HG03521 (cell line): Measurements from ENCODE around the gene CLDN24.

Experiments used
- ATAC-seq: cut with Tn5 transposase; IDR thresholded peaks from one replicate; pipeline ENCODE4 v1.9.1; 2021; ENCODE audit warnings: mild to moderate bottlenecking, moderate library complexity; ENCODE audit not compliant: unreplicated experiment

CLDN24 gene

GRCh38 chr4:183323295-183323694, 1.1 kb upstream of the CLDN24 start:
- ATAC-seq: no peak

DNA sequence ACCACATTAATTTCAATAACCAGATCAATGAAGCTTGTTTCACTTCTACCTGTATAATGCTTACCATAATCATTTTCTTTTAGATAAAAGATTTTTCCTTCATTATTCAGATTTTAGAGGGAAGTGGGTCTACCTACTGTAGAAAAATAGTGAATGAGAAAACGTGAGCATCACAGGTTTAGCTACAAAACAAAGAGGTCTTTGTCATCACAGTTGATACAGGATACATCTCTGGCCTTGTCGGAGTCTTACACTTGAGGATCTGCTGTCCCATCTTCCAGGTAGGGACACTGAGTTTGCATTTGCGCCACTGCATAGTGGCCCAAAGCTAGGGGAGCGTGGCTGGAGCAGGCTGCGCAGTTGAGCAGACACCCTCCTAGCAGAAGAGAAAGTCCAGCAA, 710 bp downstream of the CLDN24 start:
- no peak for ATAC-seq

GRCh38 chr4:183321079-183321478, 1.1 kb downstream of the CLDN24 start:
- ATAC-seq: no peak

DNA sequence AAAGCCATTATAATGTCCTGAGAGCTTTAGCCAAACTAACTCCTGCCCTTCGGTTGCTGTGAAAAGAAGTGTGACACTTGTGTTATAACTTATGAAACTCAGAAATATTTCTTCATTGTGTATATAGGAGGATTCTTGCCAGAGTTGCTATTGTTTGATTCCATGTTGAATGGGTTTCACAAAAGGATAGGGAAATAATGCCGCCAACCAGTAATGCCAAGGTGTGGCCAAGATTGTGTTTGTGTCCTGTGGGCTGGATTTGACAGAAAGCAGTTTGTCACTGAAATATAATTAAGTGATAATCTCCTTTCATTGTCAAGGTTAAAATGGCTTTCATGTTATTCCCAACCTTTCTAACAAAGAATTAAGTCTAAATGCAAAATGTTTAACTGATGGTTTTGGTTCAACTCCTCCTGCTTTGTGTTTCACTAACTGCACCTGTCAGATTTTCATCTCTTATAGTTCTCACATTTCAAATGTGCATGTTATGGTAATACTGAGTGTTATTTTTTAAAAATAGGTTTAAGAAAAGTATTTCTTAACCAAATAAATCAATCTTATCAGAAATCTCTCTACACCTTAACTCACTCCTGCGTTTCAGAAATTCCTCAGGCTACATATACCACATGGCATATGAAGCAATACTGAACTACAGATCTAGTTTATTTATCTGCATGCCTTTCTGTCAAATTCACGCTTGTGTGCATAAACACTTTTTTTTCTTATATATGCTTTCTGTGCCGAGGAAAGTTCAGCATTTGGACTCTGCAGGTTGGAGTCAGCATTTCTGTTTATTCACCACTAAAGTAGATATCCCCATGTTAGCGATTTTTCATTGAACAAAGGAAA, 1.8 kb downstream of the CLDN24 start, which contains the start of gene CLDN22:
Gene CLDN22, minus strand, starts transcription at position 66 of the 849 bp plus-strand sequence. Its CDS starts 58 bp downstream, at position 8.
- ATAC-seq: no peak

DNA sequence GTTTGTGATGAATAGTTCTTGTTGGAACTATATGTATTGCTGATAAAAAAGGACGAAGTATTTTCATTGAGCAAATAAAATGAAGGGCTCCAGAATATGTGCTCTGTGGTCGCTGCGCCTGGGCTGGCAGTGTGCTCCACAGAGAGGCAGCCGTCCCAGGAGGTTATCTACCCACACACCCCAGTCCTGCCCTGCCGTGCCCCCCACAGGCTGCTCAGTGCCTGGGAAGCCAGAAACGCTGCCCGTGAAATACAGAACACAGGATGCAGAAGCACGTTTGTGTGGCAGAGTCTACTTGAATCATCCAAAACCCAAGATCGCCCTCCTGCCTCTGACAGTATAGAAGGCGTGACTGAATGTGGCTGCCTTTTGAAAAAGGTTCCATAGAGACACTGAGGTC, 3.6 kb downstream of the CLDN24 start:
- no peak for ATAC-seq

GRCh38 chr4:183314806-183315205, 7.4 kb downstream of the CLDN24 start:
- no peak for ATAC-seq

GRCh38 chr4:183314336-183314735, 7.9 kb downstream of the CLDN24 start:
- no peak for ATAC-seq

DNA sequence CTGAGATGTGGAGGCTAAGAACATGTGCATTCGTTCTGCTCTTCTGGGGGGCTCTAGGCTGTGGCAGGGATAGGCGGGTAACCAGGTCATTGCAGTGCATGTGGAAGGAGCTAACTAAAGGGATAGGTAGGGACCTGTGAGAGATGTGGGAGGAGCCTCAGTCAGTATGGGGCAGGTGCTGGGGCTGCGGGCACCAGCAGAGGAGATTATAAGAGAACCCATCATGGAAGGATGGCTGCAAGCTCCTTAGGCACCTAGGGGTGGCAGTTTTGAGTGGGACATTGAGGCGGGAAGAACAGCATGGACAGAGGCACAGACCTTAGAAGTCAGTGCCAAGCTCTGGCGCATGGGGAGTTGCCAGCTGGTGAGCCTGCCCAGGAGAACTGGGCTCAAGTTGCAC, 9.4 kb downstream of the CLDN24 start:
- ATAC-seq: no peak

DNA sequence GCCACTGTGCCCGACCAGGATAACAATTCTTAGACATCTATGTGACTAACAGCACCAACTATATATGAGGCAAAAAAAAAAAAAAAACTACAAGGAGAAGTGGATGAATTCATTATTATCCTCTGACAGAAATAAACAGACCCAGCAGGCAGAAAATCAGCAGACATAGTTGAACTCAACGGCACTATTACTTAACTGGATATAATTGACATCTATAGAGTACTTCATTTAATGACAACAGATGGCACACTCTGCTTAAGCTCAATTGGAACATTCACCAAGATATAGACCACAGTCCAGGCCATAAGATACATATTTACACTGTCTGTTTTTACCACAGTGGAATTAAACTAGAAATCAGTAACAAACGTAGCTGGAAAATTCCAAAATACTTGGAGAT, 15.4 kb downstream of the CLDN24 start:
- ATAC-seq: no peak

- ATAC-seq: no peak
Observed at GRCh38 chr4:183304538-183304937, 17.7 kb downstream of the CLDN24 start.

- ATAC-seq: no peak
Observed at GRCh38 chr4:183304067-183304466, 18.2 kb downstream of the CLDN24 start.

GRCh38 chr4:183303301-183303700, 18.9 kb downstream of the CLDN24 start:
- no peak for ATAC-seq

GRCh38 chr4:183300655-183301054, 21.6 kb downstream of the CLDN24 start:
- ATAC-seq: no peak

DNA sequence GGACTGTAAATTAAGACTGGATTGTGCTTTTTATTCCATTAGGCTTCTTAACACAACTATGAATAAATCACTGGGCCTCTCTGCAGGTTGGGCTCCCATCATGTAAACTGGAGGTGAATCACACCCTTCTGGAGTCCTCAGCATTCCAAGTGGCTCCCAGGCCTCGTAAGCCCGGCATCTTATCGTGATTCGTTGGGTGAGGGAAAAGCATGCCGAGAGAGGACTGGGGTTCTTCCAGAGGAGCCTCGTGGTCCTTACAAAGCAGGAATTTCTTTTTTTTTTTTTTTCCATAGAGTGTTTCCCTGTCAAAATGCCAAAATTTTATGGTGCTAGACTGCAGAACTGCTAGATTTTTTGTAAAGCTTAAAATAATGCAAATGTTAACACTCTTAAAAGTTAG, 22.2 kb downstream of the CLDN24 start:
- no peak for ATAC-seq

DNA sequence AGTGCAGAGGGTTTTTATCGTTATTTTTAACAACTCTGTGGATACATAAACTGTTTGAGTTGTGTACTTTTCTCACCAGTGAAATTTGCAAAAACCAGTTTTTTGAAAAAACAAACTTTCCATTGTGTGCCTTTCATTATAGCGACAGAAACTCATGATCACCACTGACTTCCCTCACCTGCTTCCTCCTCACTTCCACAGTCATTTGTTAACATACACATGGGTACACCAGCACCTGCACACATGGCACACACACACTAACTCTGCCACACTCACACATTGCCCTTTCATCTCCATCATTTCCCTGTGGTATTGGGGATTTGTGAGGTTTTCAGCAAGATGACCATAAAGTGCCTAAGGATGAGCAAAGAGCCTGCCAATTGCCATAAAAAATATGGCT, 22.8 kb downstream of the CLDN24 start:
- no peak for ATAC-seq

DNA sequence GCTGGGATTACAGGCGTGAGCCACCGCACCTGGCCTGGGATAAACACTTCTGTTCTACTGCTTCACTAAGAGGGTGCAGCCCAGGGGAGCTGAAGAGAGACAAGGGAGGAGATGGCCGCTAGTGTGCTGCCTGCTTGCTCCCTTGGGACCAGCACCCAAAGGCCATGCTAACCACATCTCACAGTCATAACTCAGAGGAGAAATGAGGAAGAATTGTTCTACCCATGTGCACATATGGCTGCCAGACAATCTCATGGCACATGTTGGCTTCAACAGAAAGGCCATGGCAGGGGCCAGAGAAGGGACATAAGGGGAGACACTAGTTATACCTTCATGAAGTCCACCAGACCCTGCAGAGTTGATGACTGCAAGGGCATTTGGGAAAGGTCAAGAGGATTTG, 24.6 kb downstream of the CLDN24 start:
- peak; percentile 66 for ATAC-seq

DNA sequence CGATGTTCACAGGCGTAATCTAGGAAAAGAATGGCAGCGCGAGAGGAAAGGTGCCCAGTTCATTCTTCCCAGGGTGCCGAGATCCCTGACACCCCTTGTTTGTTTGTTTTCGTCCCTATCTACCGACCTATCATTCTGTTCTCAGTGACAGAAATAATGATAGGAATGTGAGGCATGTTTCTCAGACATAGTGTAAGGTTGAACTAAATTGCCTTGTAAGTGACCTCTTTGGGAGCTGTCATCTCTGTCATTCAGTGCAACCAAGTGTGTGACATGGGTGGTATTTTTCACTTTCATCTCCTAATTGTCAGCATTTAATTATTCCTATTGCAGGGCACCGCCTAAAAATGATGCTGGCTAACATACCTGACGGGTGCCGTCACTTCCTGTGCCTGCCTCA, 26.5 kb downstream of the CLDN24 start:
- ATAC-seq: no peak

DNA sequence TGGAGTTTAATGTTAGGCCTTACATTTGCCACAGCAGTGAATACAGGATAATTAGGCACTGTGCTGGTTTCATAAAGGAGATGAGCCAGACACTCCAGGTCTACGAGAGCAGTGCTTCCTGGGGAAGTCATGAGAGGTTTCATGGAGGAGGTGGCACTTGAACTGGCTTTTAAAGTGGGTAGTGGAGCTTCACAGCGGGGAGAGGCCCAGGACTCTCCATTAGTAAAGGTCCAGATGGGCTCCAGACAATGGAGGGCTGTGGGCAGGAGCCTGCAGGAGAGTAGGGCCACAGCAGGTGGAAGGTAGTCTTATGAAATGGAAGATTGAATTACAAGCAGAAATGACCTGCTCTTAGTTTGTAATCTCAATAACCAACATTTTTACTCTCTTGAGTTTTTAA, 31.2 kb downstream of the CLDN24 start:
- ATAC-seq: no peak

GRCh38 chr4:183289688-183290087, 32.5 kb downstream of the CLDN24 start:
- ATAC-seq: no peak

DNA sequence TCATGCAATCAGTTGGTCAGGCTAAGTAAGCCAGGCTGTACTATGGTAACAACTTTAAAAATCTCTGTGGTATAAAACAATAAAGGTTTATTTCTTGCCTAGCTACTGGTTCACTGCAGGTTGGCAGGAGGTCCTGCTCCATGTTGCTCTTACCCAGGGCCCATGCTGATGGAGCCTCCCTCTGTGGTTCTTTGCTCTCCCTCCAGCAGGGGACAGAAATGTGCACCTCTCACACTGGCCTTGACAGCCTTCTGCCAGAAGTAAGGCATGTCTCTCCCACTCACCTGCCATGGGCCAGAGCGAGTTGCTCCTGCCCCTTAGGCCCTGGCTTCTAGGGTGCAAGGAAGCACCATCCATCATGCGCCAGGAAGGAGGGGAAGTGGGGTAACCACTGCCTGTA, 33.3 kb downstream of the CLDN24 start:
- ATAC-seq: no peak

DNA sequence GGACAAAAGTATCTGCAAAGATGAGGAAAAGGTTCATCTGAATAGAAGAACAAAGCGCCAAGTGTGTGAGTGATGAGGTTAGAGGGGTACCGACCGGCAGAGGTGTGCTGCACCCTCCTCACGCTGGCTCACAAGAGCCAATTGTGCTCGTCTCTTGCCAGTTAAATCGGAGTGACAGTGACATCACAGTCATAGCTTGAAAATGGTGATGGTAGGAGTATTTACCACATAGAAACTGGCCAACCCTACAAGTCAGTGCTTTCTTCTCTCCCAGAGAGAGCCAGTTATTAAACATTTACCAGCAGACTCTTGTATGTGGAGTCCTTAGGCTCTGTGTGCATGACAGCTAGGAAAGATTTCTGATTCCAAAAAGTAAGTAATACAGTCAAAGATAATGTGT, 34.5 kb downstream of the CLDN24 start:
- ATAC-seq: peak; percentile 71

DNA sequence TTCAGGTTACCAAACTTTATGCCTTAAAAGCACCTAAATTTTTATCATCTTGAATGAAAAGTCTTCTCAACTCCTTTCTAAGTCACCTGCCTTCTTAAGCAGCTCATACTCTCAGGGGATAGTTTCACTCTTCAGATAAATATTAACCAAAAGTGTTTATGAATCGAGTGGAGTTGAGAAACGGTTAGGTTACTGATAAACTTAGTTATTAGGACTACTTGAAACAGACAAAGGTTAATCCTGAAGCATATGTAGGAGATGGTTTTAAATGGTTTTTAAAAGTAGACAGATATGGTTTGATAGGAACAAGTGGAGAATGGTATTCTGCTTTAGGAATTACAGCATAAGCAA, 34.9 kb downstream of the CLDN24 start:
- ATAC-seq: peak; percentile 57
